Cortex of kidney (tissue), 1 donor: ENCODE data around the gene EEF2K.

ENCODE experiments used
- DNase-seq: peaks from one replicate; lab custom pipeline; 2025; lab: John Stamatoyannopoulos, UW

EEF2K gene

GRCh38 chr16:22252317-22252716 lies 46.2 kb downstream of the EEF2K start:
- DNase-seq: no peak

GRCh38 chr16:22253272-22253671 lies 47.2 kb downstream of the EEF2K start:
- no peak for DNase-seq

DNA sequence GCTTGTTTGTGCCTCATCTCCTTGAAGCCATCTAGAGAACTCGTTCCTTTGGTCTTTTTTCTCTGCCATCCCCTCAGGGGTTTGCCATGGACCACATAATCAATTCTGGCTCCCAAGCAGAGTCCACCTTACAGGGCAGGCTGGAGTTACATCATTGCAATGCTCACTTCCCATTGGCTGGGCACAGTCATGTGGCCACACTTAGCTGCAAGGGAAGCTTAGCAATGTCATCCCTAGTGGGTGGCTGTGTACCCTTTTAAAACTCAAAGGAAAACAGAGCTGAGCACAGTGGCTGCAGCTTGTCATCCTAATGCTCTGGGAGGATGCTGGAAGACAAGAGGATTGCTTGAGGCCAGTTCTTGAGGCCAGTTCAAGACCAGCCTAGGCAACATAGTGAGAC lies 49.3 kb downstream of the EEF2K start:
- no peak for DNase-seq

DNA sequence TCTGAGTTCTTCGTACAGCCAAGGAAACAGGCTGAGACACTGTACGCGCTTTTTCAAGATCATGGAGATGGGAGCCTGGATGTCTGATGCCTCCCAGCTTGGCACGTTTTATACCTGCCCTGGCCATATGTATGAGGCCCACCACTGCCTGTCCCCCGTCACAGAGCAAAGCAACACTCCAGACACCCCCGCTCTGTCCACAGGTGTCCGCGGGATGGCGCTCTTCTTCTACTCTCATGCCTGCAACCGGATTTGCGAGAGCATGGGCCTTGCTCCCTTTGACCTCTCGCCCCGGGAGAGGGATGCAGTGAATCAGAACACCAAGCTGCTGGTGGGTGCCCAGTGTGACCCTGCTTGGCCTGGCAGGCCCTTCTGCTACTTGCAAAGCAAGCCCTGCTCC lies 51.4 kb downstream of the EEF2K start:
- DNase-seq: no peak

DNA sequence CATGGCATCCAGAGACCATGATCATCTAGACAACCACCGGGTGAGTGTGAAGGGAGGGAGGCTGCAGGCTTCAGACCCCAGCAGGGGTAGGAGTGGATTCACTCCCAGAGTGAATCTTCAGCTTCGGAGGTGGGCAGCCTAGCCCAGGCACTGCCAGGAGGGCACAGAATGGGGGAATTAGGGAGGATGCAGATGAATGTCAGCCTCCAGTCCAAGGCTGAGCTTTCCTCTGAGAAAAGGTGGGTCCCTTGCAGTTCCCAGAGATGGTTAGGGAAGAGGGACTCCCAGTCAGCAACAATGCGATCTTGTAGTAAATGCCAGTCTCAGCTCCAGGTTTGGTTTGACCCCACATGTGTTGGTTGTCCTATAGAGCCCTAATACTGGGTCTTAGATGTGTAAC lies 54.4 kb downstream of the EEF2K start:
- DNase-seq: no peak

GRCh38 chr16:22262460-22262859 lies 56.4 kb downstream of the EEF2K start:
- no peak for DNase-seq

GRCh38 chr16:22264786-22265185 lies 58.7 kb downstream of the EEF2K start:
- DNase-seq: no peak

DNA sequence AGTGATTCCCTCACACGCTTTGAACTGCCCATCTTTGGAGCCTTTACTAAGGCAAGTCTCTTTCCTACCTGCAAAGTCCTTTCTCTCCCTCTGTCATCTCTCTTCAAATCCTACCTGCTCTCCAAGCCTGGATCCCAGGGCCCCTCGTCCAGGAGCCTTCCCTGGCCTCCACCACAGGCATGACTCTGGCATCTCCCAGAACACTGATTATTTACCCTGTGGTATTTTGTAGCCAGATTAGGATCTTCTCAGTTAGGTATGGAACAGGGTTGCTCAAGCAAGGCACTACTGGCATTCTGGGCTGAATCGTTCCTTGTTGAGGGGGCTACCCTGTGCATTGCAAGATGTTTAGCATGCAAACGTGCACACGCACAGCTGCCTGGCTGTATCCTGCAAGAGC lies 59.3 kb downstream of the EEF2K start:
- DNase-seq: no peak

GRCh38 chr16:22266546-22266945 lies 60.5 kb downstream of the EEF2K start:
- no peak for DNase-seq

GRCh38 chr16:22267764-22268163 lies 61.7 kb downstream of the EEF2K start:
- DNase-seq: no peak

DNA sequence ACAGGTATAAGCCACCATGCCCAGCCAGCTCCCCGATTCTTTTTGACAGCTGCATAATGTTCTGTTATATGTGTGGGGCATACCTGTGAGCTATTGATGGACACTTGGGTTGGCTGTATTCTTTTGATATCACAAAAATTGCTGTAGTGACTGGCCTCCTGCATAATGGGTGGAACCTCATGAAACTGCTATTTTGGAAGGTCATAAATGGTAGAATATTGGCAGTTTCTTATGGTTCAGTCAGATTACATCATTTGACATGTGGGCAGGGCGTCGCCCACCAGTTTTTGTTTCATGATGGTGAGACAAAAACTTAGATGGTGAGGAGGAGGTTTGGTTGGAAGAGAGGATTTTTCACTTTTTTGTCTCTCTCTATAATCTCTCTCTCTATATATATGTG lies 64.4 kb downstream of the EEF2K start:
- DNase-seq: no peak

- no peak for DNase-seq
These were observed 67.0 kb downstream of the EEF2K start for GRCh38 chr16:22272870-22273650.

DNA sequence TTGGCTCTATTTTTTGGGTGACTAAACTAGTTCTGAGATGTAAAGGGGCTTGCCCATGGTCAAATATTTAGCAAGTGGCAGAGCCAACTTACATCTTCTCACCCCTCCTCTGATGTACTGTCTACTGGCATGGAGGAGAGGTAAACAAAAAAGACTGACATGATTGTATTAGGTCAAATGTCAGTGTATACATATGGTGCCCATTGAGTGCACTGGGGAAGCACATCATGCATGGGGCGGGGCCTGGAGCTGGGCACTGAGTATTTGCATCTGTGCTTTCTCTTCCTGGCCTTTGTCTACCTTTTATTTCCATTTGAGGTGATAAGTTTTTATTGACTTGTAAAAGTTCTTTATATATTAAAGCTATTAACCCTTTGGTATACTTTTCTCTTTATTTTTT lies 68.8 kb downstream of the EEF2K start:
- no peak for DNase-seq

DNA sequence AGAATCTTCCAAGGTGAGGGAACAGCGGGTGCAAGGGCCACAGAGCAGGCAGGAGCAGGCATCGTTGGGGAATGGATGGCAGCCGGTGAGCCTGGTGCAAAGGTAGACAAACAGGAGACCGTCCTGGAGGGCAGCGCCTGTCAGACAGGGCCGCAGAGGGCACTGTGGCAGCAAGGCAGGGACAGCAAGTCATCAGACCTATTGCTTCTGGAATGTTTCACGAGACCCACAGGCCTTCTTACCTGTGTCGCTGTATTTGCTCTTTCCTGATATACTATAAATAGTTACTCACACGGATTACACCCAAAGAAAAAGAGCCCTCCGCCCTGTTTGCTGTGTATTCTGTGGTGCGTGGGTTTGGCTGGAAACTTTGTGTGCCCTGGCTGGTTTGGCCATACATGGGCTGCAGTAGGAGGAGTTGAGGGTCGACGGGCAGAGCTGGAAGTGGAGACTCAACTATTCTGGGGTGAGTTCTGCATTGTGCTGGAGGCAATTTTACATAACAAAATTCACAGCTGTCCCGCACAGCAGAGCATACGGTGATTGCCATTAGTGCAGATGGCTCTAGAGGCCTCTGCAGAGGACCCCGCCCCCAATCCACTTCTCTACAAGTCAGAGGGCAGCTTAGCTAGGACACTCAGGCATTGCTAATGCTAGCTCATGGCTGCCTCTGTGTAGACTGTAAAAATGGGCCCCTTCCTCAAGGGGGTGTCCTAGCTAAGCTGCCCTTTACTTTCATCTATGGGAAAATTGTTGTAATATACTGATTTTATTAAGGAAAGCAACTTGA lies 72.6 kb downstream of the EEF2K start:
- DNase-seq: no peak

- DNase-seq: no peak
These were observed 76.3 kb downstream of the EEF2K start for GRCh38 chr16:22282254-22282892.

DNA sequence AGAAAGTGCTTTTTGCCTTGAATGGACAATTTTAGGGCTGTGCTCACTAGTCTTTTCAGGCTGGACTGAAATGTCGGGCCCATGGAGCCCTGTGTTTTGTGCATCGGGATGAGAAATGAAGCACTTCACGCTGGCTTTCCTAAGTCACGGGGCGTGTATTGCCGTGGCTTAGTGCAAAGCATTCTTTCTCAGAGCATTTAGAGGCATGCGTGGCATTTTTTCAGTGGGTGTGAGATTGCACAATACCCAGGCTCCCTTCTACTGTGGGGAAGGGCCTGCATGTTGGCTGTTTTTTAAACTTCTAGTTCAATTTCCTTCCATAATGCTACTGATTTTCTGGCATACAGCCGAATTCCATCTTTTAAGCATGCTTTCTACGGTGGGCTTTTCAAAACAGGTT lies 78.6 kb downstream of the EEF2K start:
- DNase-seq: no peak

DNA sequence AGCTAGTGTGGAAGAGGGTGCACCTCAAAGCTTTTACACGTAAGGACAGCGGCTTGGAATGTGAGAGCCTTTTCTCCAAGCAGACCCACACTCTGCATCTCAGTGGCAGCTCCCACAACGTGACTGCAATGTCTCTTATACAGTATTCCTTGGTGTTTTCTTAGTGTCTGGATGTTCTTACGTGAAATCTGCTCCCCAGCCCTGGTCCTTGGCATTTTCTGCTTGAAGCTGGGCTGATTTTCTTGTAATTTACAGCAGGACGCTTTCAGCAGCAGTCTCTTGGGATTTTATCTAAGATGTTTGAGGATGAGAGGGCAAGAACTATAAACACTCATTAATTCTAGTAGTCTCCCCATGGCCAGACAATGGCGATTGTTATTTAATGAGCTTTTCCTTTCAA lies 79.0 kb downstream of the EEF2K start:
- no peak for DNase-seq

- no peak for DNase-seq
These were observed 84.9 kb downstream of the EEF2K start for GRCh38 chr16:22291020-22291419.

- DNase-seq: no peak
These were observed 85.8 kb downstream of the EEF2K start for GRCh38 chr16:22291860-22292318.

- DNase-seq: no peak
These were observed 86.2 kb downstream of the EEF2K start for GRCh38 chr16:22292320-22292719.

GRCh38 chr16:22293137-22294106 lies 87.3 kb downstream of the EEF2K start:
- no peak for DNase-seq
